Testis (tissue), 3 donors: ENCODE measurements around the gene ATP10B. TPM values are rescaled to one million over a fixed set of nuclear protein-coding genes. Genes with fewer than 3 reads are reported as not detected.

Source experiments
- DNase-seq: peaks from one replicate; pipeline ENCODE4 v3.0.0-alpha.2; 2019
- H3K27ac ChIP-seq, 2 donors: fragments of 200-600 bp; sonication (generic); one replicate each; pipeline ENCODE4 v1.5.1; 2019
- H3K27me3 ChIP-seq: fragments of 200-600 bp; sonication (generic); one replicate; pipeline ENCODE4 v1.5.1; 2019
- H3K36me3 ChIP-seq: fragments of 200-600 bp; sonication (generic); one replicate; pipeline ENCODE4 v1.5.1; 2017; ENCODE audit warnings: low read depth; ENCODE audit errors: missing control alignments
- H3K4me1 ChIP-seq: fragments of 200-600 bp; sonication (generic); one replicate; pipeline ENCODE4 v1.5.1; 2019
- H3K4me3 ChIP-seq, 2 donors: fragments of 200-600 bp; sonication (generic); one replicate each; pipeline ENCODE4 v1.5.1; 2017 to 2019
- H3K9me3 ChIP-seq: fragments of 200-600 bp; sonication (generic); one replicate; pipeline ENCODE4 v1.5.1; 2017
- CTCF ChIP-seq, 3 experiments: fragments of 450-650 bp in 2 of 3; fragments of 200-600 bp in 1 of 3; sonication (generic) in 1 of 3; IDR thresholded peaks; one replicate each; pipeline ENCODE4 v1.5.1; 2016 to 2019; ENCODE audit warnings: antibody characterized with exemption in 3 of 3, mild to moderate bottlenecking in 2 of 3, moderate library complexity in 1 of 3
- POLR2A ChIP-seq: fragments of 450-650 bp; IDR thresholded peaks from one replicate; pipeline ENCODE4 v1.6.1; 2017; ENCODE audit warnings: antibody characterized with exemption, mild to moderate bottlenecking, moderate library complexity
- WGBS, 2 donors: methylation state at CpG; one replicate each; pipeline ENCODE4 v1.1.5; 2018; 5-methylcytosine and 5-hydroxymethylcytosine counted together
- intact Hi-C: fragments of 100-400 bp; cut with DNase I; formaldehyde crosslinking; loops from one replicate; pipeline ENCODE4 v1.15.1; 2023; ENCODE audit warnings: low total_unique reads
- polyA plus RNA-seq: library from polyadenylated mRNA; stranded (reverse); fragments of 350-450 nt; fragmentation: Illumina TruSeq; extraction: RNeasy Lipid Tissue Mini Kit (QIAGEN cat#74804); gene quantifications from one replicate; pipeline ENCODE4 v1.2.3, GENCODE V29; 2014; ENCODE audit warnings: low read depth, low replicate concordance; ENCODE audit not compliant: insufficient read depth
- total RNA-seq, 2 donors: library from RNA; depleted of rRNA; stranded (reverse); fragments of >200 nt; gene quantifications; one replicate each; pipeline ENCODE4 v1.2.3, GENCODE V29; 2016

The ATP10B gene
- total and polyA plus RNA-seq, 3 donors from 2014 or later = 0.63 to 2.0 (median 1.9) TPM

GRCh38 chr5:160556846-160557245 is 295.2 kb downstream of the ATP10B start:
- Histone ChIP-seq H3K27ac (no peak overlapping the region), H3K9me3 (no peaks in the 10 kb centered on the region), H3K4me3 (no peak overlapping the region), H3K4me1 (peaks cover 4% of the 10 kb centered on the region), H3K36me3 (no peaks in the 10 kb centered on the region), H3K27me3 (no peaks in the 10 kb centered on the region)
- 86 to 91% methylated on average over 4 of the region's 4 CpGs for WGBS, 2 donors
- DNase-seq = no peak
- TF ChIP-seq POLR2A (no peak), CTCF (IDR thresholded peaks at IDR 0.05) (no peak)
- intact Hi-C loops = no loop called here

GRCh38 chr5:160555971-160556631 is 295.9 kb downstream of the ATP10B start:
- TF ChIP-seq CTCF (IDR thresholded peaks at IDR 0.05) (no peak), POLR2A (no peak)
- no peaks in the 10 kb centered on the region for H3K36me3 ChIP-seq
- no peak for DNase-seq
- intact Hi-C loops = no loop called here
- no peak overlapping the region for H3K27ac ChIP-seq
- peaks cover 4% of the 10 kb centered on the region for H3K4me1 ChIP-seq
- no peaks in the 10 kb centered on the region for H3K27me3 ChIP-seq
- WGBS, 2 donors = 71 to 79% methylated on average over 6 of the region's 6 CpGs
- no peaks in the 10 kb centered on the region for H3K9me3 ChIP-seq
- H3K4me3 ChIP-seq = no peak overlapping the region

GRCh38 chr5:160555581-160555970 is 296.4 kb downstream of the ATP10B start:
- TF ChIP-seq CTCF (IDR thresholded peaks at IDR 0.05) (no peak), POLR2A (no peak)
- WGBS, 2 donors = 91 to 100% methylated on average over 3 of the region's 3 CpGs
- no peaks in the 10 kb centered on the region for H3K36me3 ChIP-seq
- H3K27ac ChIP-seq = no peak overlapping the region
- no peaks in the 10 kb centered on the region for H3K9me3 ChIP-seq
- H3K27me3 ChIP-seq = no peaks in the 10 kb centered on the region
- H3K4me3 ChIP-seq = no peak overlapping the region
- H3K4me1 ChIP-seq = peaks cover 4% of the 10 kb centered on the region
- intact Hi-C loops = no loop called here
- no peak for DNase-seq

- DNase-seq = no peak
- TF ChIP-seq POLR2A = no peak
- TF ChIP-seq CTCF (IDR thresholded peaks at IDR 0.05) = no peak
- Histone ChIP-seq H3K27ac (no peak overlapping the region), H3K36me3 (no peaks in the 10 kb centered on the region), H3K27me3 (no peaks in the 10 kb centered on the region), H3K4me1 (no peaks in the 10 kb centered on the region), H3K9me3 (no peaks in the 10 kb centered on the region), H3K4me3 (no peak overlapping the region)
- intact Hi-C loops = no loop called here
Observed at GRCh38 chr5:160550075-160550474, 301.9 kb downstream of the ATP10B start.

GRCh38 chr5:160548949-160549645 is 302.9 kb downstream of the ATP10B start:
- DNase-seq = no peak
- TF ChIP-seq CTCF (IDR thresholded peaks at IDR 0.05) = no peak
- TF ChIP-seq POLR2A = no peak
- H3K4me3 ChIP-seq = no peak overlapping the region
- H3K9me3 ChIP-seq = no peaks in the 10 kb centered on the region
- no peaks in the 10 kb centered on the region for H3K27me3 ChIP-seq
- H3K4me1 ChIP-seq = no peaks in the 10 kb centered on the region
- no peak overlapping the region for H3K27ac ChIP-seq
- intact Hi-C loops = no loop called here
- 83 to 87% methylated on average over 4 of the region's 4 CpGs for WGBS, 2 donors
- H3K36me3 ChIP-seq = no peaks in the 10 kb centered on the region
